GM12878 (cell line): ENCODE results near the gene QSOX1. TPM values are rescaled to one million over a fixed set of nuclear protein-coding genes. Genes with fewer than 3 reads are reported as not detected.

ENCODE experiments used
- ATAC-seq: fragments of 200-7000 bp; cut with Tn5 transposase; 3 replicates; pipeline ENCODE4 v1.9.1; 2020; ENCODE audit warnings: mild to moderate bottlenecking, moderate library complexity
- BruUV-seq: library from RNA; stranded (reverse); fragments of 400-500 nt; replicated peaks from 2 replicates; lab custom pipeline; 2021; lab: Mats Ljungman, UMichigan
- CTCF ChIA-PET: fragments of 300-600 bp; sonication (Branson Sonifier 250); formaldehyde crosslinking; extraction: SDS; loops from one replicate; lab custom pipeline; 2021; ENCODE audit warnings: inconsistent platforms; lab: Yijun Ruan, JAX
- POLR2A ChIA-PET: fragments of 350-600 bp; formaldehyde crosslinking; extraction: SDS; loops from one replicate; lab custom pipeline; 2021; ENCODE audit warnings: inconsistent platforms; lab: Charles Lee
- RAD21 ChIA-PET: fragments of 300-600 bp; sonication (Branson Sonifier 250); formaldehyde crosslinking; loops from one replicate; lab custom pipeline; 2023; ENCODE audit warnings: antibody characterized with exemption; ENCODE audit not compliant: unreplicated experiment; lab: Charles Lee
- SMC1A ChIA-PET: fragments of 300-600 bp; sonication (Branson Sonifier 250); formaldehyde crosslinking; loops from one replicate; lab custom pipeline; 2023; ENCODE audit not compliant: unreplicated experiment, uncharacterized antibody; lab: Charles Lee
- DNase-seq: peaks from one replicate; pipeline ENCODE4 v3.0.0-alpha.2; 2011; ENCODE audit warnings: low read depth, low spot score
- FAIRE-seq: peaks from 3 replicates; lab custom pipeline; 2011; peaks lifted over from hg19 to GRCh38; lab: Jason Lieb, UNC
- H2AFZ ChIP-seq: 2 replicates; pipeline ENCODE4 v1.6.0; 2011; ENCODE audit warnings: low read depth, low read length, control low read depth; ENCODE audit not compliant: control insufficient read depth
- H3K27ac ChIP-seq: 2 replicates; pipeline ENCODE4 v1.5.1; 2011; ENCODE audit warnings: control low read depth; ENCODE audit not compliant: control insufficient read depth, insufficient read depth
- H3K27me3 ChIP-seq, 2 experiments: replicated peaks in 1 of 2; 2 replicates each; pipeline versions ENCODE4 v1.6.0 to v1.6.1; 2011; ENCODE audit warnings: low read length in 1 of 2; ENCODE audit not compliant: control insufficient read depth in 2 of 2, insufficient read depth in 2 of 2
- H3K36me3 ChIP-seq, 2 experiments: 2 replicates each; pipeline ENCODE4 v1.5.1; 2011; ENCODE audit warnings: low read length in 1 of 2; ENCODE audit not compliant: control insufficient read depth in 2 of 2, insufficient read depth in 2 of 2
- H3K4me1 ChIP-seq: 2 replicates; pipeline ENCODE4 v1.6.1; 2011; ENCODE audit warnings: mild to moderate bottlenecking, low read length, moderate library complexity, mixed read lengths; ENCODE audit not compliant: control insufficient read depth, insufficient read depth
- H3K4me2 ChIP-seq: 2 replicates; pipeline ENCODE4 v1.6.0; 2011; ENCODE audit warnings: control low read depth; ENCODE audit not compliant: control insufficient read depth, insufficient read depth
- H3K4me3 ChIP-seq: fragments of 200-600 bp; sonication (generic); 2 replicates; pipeline ENCODE4 v1.5.1; 2016
- H3K79me2 ChIP-seq: 2 replicates; pipeline ENCODE4 v1.6.0; 2011; ENCODE audit warnings: low read length; ENCODE audit not compliant: control insufficient read depth, insufficient read depth
- H3K9ac ChIP-seq: 2 replicates; pipeline ENCODE4 v1.8.0; 2011; ENCODE audit warnings: low read length, control low read depth, mixed read lengths; ENCODE audit not compliant: control insufficient read depth, insufficient read depth
- H3K9me3 ChIP-seq: replicated peaks from 3 replicates; pipeline ENCODE4 v1.5.1; 2011; ENCODE audit warnings: mild to moderate bottlenecking, low read length; ENCODE audit not compliant: control insufficient read depth, insufficient read depth
- H4K20me1 ChIP-seq: 2 replicates; pipeline ENCODE4 v1.6.0; 2011; ENCODE audit not compliant: control insufficient read depth, insufficient read depth
- CBFB ChIP-seq: IDR thresholded peaks from 2 replicates; pipeline ENCODE4 v1.6.1; 2016; ENCODE audit warnings: antibody characterized with exemption, low read depth
- CEBPZ ChIP-seq: fragments of 150-350 bp; IDR thresholded peaks from 2 replicates; pipeline ENCODE4 v1.6.1; 2016; ENCODE audit warnings: low read depth, low read length
- EZH2 ChIP-seq: IDR thresholded peaks from 2 replicates; pipeline ENCODE4 v1.6.1; 2012; ENCODE audit warnings: low read depth, mild to moderate bottlenecking, control low read depth, inconsistent platforms, low read length, borderline replicate concordance; ENCODE audit not compliant: control insufficient read depth
- HDGF ChIP-seq: fragments of 450-650 bp; IDR thresholded peaks from 2 replicates; pipeline ENCODE4 v1.6.1; 2016; ENCODE audit warnings: antibody characterized with exemption
- IKZF1 ChIP-seq: fragments of 450-650 bp; conservative IDR thresholded peaks from 2 replicates; pipeline ENCODE4 v1.6.1; 2017; ENCODE audit warnings: antibody characterized with exemption, mild to moderate bottlenecking
- IRF5 ChIP-seq: fragments of 450-650 bp; IDR thresholded peaks from 2 replicates; pipeline ENCODE4 v1.6.1; 2017; ENCODE audit warnings: borderline replicate concordance
- KAT2A ChIP-seq: conservative IDR thresholded peaks from 2 replicates; pipeline ENCODE4 v1.6.1; 2011; ENCODE audit warnings: low read depth, low read length; ENCODE audit not compliant: control insufficient read depth
- NFYB ChIP-seq: IDR thresholded peaks from 2 replicates; pipeline ENCODE4 v1.6.1; 2011; ENCODE audit warnings: low read depth, mild to moderate bottlenecking, low read length, improper control_type of control experiment, moderate library complexity; ENCODE audit not compliant: insufficient read depth
- PKNOX1 ChIP-seq: fragments of 450-650 bp; IDR thresholded peaks from 2 replicates; pipeline ENCODE4 v1.6.1; 2016; ENCODE audit warnings: mild to moderate bottlenecking
- POU2F2 ChIP-seq: IDR thresholded peaks from 3 replicates; pipeline ENCODE4 v1.6.1; 2011; ENCODE audit warnings: low read depth, mild to moderate bottlenecking, low read length, borderline replicate concordance
- SIN3A ChIP-seq: IDR thresholded peaks from 2 replicates; pipeline ENCODE4 v1.6.1; 2012; ENCODE audit warnings: low read depth, low read length, improper control_type of control experiment
- SPI1 ChIP-seq: IDR thresholded peaks from 2 replicates; pipeline ENCODE4 v1.6.1; 2011; ENCODE audit warnings: low read depth, mild to moderate bottlenecking, low read length, moderate library complexity, borderline replicate concordance; ENCODE audit not compliant: insufficient read depth
- WRNIP1 ChIP-seq: IDR thresholded peaks from 2 replicates; pipeline ENCODE4 v1.6.1; 2011; ENCODE audit warnings: low read depth, low read length, improper control_type of control experiment, borderline replicate concordance
- ZBTB11 ChIP-seq: fragments of 450-650 bp; formaldehyde crosslinking; IDR thresholded peaks from 2 replicates; pipeline ENCODE4 v1.5.0; 2022; ENCODE audit warnings: mild to moderate bottlenecking, missing genetic modification characterization
- ZNF384 ChIP-seq: IDR thresholded peaks from 2 replicates; pipeline ENCODE4 v1.6.1; 2012; ENCODE audit warnings: low read depth, mild to moderate bottlenecking, low read length, improper control_type of control experiment, borderline replicate concordance
- WGBS: methylation state at CpG from one replicate; pipeline ENCODE4 v1.1.6; 2016; ENCODE audit warnings: low lambda C conversion rate; ENCODE audit not compliant: insufficient replicate concordance, insufficient coverage; ENCODE audit errors: missing lambda C conversion rate; 5-methylcytosine and 5-hydroxymethylcytosine counted together
- in situ Hi-C: fragments of 300-500 bp; cut with MboI; formaldehyde crosslinking; loops from 9 replicates; pipeline ENCODE4 v1.14.3; 2018; ENCODE audit warnings: mixed read lengths
- intact Hi-C: fragments of 100-400 bp; cut with micrococcal nuclease; formaldehyde crosslinking; loops from one replicate; pipeline ENCODE4 v1.14.2; 2022; ENCODE audit not compliant: unreplicated experiment
- polyA plus RNA-seq, 11 experiments: library from polyadenylated mRNA; depleted of rRNA in 4 of 11; unstranded in 6 of 11; stranded (reverse) in 5 of 11; fragments of >200 nt; fragmentation: Nextera tagmentation in 4 of 11; fragmentation: Illumina TruSeq in 1 of 11; extraction: Ambion mirVana in 4 of 11; extraction: Trizol in 1 of 11; gene quantifications; 1 replicate in 1 of 11; 2 replicates in 10 of 11; pipeline versions ENCODE4 v1.2.1 to v1.2.3, GENCODE V29; 2011 to 2016; ENCODE audit warnings: inconsistent platforms in 2 of 11, missing spikeins in 2 of 11, low read depth in 1 of 11
- total RNA-seq, 4 experiments: library from RNA; depleted of rRNA in 3 of 4; stranded (reverse); fragments of >200 nt in 3 of 4; fragmentation: Illumina TruSeq in 1 of 4; extraction: Trizol in 1 of 4; gene quantifications; 2 replicates each; pipeline versions ENCODE4 v1.2.1 to v1.2.3, GENCODE V29; 2013 to 2021

Gene QSOX1
- total and polyA plus RNA-seq, 10 of the 15 experiments (the other 5 are each of a cell fraction or from before 2014, with no cell fraction given): 1.8 to 31.3 (median 11.2) TPM

- H3K27ac ChIP-seq: no peak overlapping the region
- ChIA-PET CTCF (interaction anchor here (0.7 to 4.2 kb wide), 19 partner anchors 8 to 476 kb away, joined by 3 to 91 read pairs (median 4); no protein-coding TSS in a partner anchor), POLR2A (no interaction called here), SMC1A (interaction anchor here (1.6 kb wide), 1 partner anchor 11 kb away, joined by 3 read pairs; no protein-coding TSS in a partner anchor), RAD21 (interaction anchor here (3.2 kb wide), 1 partner anchor 474 kb away, joined by 20 read pairs; no protein-coding TSS in a partner anchor)
- no peak overlapping the region for H3K9ac ChIP-seq
- DNase-seq (no peak), FAIRE-seq (no peak), ATAC-seq (no peak)
- in situ Hi-C loops (no loop called here), intact Hi-C loops (no loop called here)
- no TSS peak for BruUV-seq
- H3K36me3 ChIP-seq: peaks cover 0 to 3% of the 10 kb centered on the region in 2 experiments; a peak in 2 of 4 replicates
- no peak overlapping the region for H3K4me2 ChIP-seq
- no peaks in the 10 kb centered on the region for H3K4me1 ChIP-seq
- H3K27me3 ChIP-seq: no peaks in the 10 kb centered on the region
- no peak overlapping the region for H3K4me3 ChIP-seq
- H3K79me2 ChIP-seq: no peaks in the 10 kb centered on the region
- WGBS: 78% methylated on average over 7 of the region's 7 CpGs
- no peaks in the 10 kb centered on the region for H4K20me1 ChIP-seq
- no peaks in the 10 kb centered on the region for H3K9me3 ChIP-seq
- H2AFZ ChIP-seq: no peak overlapping the region
- TF ChIP-seq CEBPZ: no peak
- no peak for TF ChIP-seq WRNIP1
- TF ChIP-seq SIN3A: no peak
- TF ChIP-seq IKZF1: no peak
- no peak for TF ChIP-seq IRF5
- no peak for TF ChIP-seq NFYB
- TF ChIP-seq ZBTB11 (CRISPR knock-in tag): no peak
- TF ChIP-seq PKNOX1: no peak
- TF ChIP-seq EZH2: no peak
- no peak for TF ChIP-seq HDGF
- TF ChIP-seq ZNF384: no peak
- TF ChIP-seq SPI1: no peak
- TF ChIP-seq POU2F2: no peak
- TF ChIP-seq KAT2A: no peak
- no peak for TF ChIP-seq CBFB
These were observed 26.4 kb downstream of the QSOX1 start for GRCh38 chr1:180181048-180181447.
